ENCODE measurements around the gene PYCR2. TPM values are rescaled to one million over a fixed set of nuclear protein-coding genes. Genes with fewer than 3 reads are reported as not detected.

PYCR2 gene
- total RNA-seq, 1 donor from 2014 or later, result 59.9 TPM

GRCh38 chr1:225907341-225907740, 16.7 kb downstream of the PYCR2 start:
- Mint-ChIP-seq H3K36me3 (ENCODE audit: low read depth) (no peaks in the 10 kb centered on the region), H3K9me3 (no peaks in the 10 kb centered on the region), H3K4me3 (no peak overlapping the region), H3K27me3 (ENCODE audit: low read depth) (peaks cover 4% of the 10 kb centered on the region), H3K27ac (ENCODE audit: unreplicated experiment) (no peak overlapping the region), H3K4me1 (peaks cover 5% of the 10 kb centered on the region)
- no peak for DNase-seq (ENCODE audit: low read depth, low spot score)
- no peak for TF ChIP-seq CTCF (conservative IDR thresholded peaks at IDR 0.05)

- no peaks in the 10 kb centered on the region for H3K36me3 Mint-ChIP-seq (ENCODE audit: low read depth)
Observed at GRCh38 chr1:225906467-225906866, 17.6 kb downstream of the PYCR2 start.

GRCh38 chr1:225903623-225904022, 20.4 kb downstream of the PYCR2 start:
- H3K4me3 Mint-ChIP-seq, result no peak overlapping the region
- TF ChIP-seq CTCF (conservative IDR thresholded peaks at IDR 0.05), result no peak
- no peak overlapping the region for H3K27ac Mint-ChIP-seq (ENCODE audit: unreplicated experiment)
- H3K9me3 Mint-ChIP-seq, result no peaks in the 10 kb centered on the region
- DNase-seq (ENCODE audit: low read depth, low spot score), result no peak
- no peaks in the 10 kb centered on the region for H3K27me3 Mint-ChIP-seq (ENCODE audit: low read depth)
- peaks cover 11% of the 10 kb centered on the region for H3K4me1 Mint-ChIP-seq
- no peaks in the 10 kb centered on the region for H3K36me3 Mint-ChIP-seq (ENCODE audit: low read depth)

More at GRCh38 chr1:225906467-225906866, 17.6 kb downstream of the PYCR2 start:
- Mint-ChIP-seq H3K27me3 (ENCODE audit: low read depth) (no peaks in the 10 kb centered on the region), H3K4me3 (no peak overlapping the region), H3K27ac (ENCODE audit: unreplicated experiment) (no peak overlapping the region), H3K9me3 (no peaks in the 10 kb centered on the region), H3K4me1 (no peaks in the 10 kb centered on the region)
- TF ChIP-seq CTCF (conservative IDR thresholded peaks at IDR 0.05), result no peak
- DNase-seq (ENCODE audit: low read depth, low spot score), result no peak

GRCh38 chr1:225899044-225899925, 24.8 kb downstream of the PYCR2 start:
- Mint-ChIP-seq H3K4me3 (no peak overlapping the region), H3K27me3 (ENCODE audit: low read depth) (no peaks in the 10 kb centered on the region), H3K36me3 (ENCODE audit: low read depth) (no peaks in the 10 kb centered on the region), H3K9me3 (no peaks in the 10 kb centered on the region), H3K4me1 (peaks cover 11% of the 10 kb centered on the region), H3K27ac (ENCODE audit: unreplicated experiment) (no peak overlapping the region)
- DNase-seq (ENCODE audit: low read depth, low spot score), result no peak
- TF ChIP-seq CTCF (conservative IDR thresholded peaks at IDR 0.05), result no peak

GRCh38 chr1:225897595-225898514, 26.2 kb downstream of the PYCR2 start:
- H3K27me3 Mint-ChIP-seq (ENCODE audit: low read depth), result no peaks in the 10 kb centered on the region
- H3K9me3 Mint-ChIP-seq, result no peaks in the 10 kb centered on the region
- no peak for DNase-seq (ENCODE audit: low read depth, low spot score)
- no peak for TF ChIP-seq CTCF (conservative IDR thresholded peaks at IDR 0.05)
- H3K4me1 Mint-ChIP-seq, result peaks cover 11% of the 10 kb centered on the region
- H3K4me3 Mint-ChIP-seq, result no peak overlapping the region
- no peaks in the 10 kb centered on the region for H3K36me3 Mint-ChIP-seq (ENCODE audit: low read depth)
- H3K27ac Mint-ChIP-seq (ENCODE audit: unreplicated experiment), result no peak overlapping the region

All from neural crest cell (in vitro differentiated cells).